ENCODE measurements around the gene FAM13B. TPM values are rescaled to one million over a fixed set of nuclear protein-coding genes. Genes with fewer than 3 reads are reported as not detected.
"Not testable (repeated sequence)": the region's sequence is repeated elsewhere in the genome, so short reads cannot be mapped to it uniquely, and the experiment has no call there.

FAM13B gene
- polyA plus RNA-seq (2013, experiment 1 of 4) = 25.6 TPM
- polyA plus RNA-seq (2013, experiment 2 of 4) = 33.8 TPM
- 24.0 TPM for polyA plus RNA-seq (2013, experiment 3 of 4)
- 24.3 TPM for polyA plus RNA-seq (2013, experiment 4 of 4)

DNA sequence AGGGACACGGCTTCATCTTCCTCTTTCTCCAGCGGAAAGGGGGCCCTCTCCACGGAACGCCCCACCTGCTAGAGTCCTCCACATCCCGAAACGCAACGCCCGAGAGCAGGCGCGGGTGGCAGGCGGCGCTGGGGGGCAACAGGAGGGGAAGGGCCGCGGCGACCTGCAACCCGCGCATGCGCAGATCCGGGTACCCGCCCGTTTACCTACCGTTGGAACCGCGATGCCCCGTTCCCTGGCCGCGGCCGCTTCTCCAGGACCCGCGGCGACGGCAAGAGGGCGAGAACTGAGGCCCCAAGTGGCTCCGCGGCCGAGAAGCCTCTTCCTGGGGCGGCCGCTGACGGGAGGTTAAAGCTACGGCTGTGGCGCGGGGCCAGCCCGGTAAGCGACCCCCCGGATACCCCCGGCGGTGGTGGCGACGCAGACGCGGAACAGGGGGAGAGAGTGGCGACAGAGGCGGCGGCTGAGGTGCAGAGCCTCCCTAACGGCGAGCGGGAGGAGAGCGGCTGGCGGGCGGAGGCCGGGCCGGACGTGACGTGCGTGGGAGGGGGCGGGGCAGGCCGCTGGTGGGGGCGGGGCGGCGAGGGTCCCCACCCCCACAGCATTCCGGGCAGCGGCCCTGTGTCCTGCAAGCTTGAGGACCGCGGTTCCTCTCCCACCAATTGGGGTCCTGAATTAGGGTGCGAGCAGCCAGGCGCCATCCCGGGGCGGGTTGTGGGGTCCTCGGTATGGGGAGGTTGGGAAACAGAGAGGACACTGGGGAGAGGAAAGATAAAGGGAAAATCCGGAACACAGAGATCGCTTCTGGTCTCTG is at the start of gene FAM13B:
TSS of gene FAM13B (minus strand) at position 508 of the 814 bp plus-strand sequence. CDS start 13,968 bp downstream, outside the sequence.
- WGBS, 2 experiments = 0% methylated on average over 81 of the region's 81 CpGs
- Histone ChIP-seq H3K9me3 (ENCODE audit: control insufficient read depth, low read length) (no peaks in the 10 kb centered on the region), H3K27ac (ENCODE audit: insufficient read depth, low read depth, low read length, poor library complexity, severe bottlenecking) (peak within 1 kb of the TSS; percentile 99), H3K4me3 (ENCODE audit: insufficient read depth, low read depth, low read length) (peak within 1 kb of the TSS; percentile 98), H3K4me1 (ENCODE audit: control insufficient read depth, insufficient read depth, low read length) (no peaks in the 10 kb centered on the region), H3K27me3 (ENCODE audit: control insufficient read depth, insufficient read depth, low read length, poor library complexity, severe bottlenecking) (no peaks in the 10 kb centered on the region), H3K36me3 (ENCODE audit: control insufficient read depth, insufficient read depth, low read length) (no peaks in the 10 kb centered on the region)

DNA sequence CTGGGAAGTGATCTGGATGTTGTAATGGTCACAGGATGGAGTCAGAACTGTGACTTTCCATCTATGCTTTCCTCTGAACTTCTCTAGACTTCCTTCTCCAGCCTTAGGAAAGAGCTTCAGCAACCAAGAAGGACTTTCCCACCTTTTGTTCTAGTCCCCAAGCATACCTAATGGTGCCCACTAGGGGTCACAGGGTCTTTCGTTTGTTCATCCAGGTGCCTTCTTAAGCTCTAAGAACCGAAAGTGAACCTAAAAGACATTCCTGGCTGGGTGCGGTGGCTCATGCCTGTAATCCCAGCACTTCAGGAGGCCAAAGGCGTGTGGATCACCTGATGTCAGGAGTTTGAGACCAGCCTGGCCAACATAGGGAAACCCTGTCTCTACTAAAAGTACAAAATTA is 49.2 kb upstream of the FAM13B start:
- H3K27me3 ChIP-seq (ENCODE audit: control insufficient read depth, insufficient read depth, low read length, poor library complexity, severe bottlenecking) = no peaks in the 10 kb centered on the region
- WGBS, 2 experiments = 77 to 81% methylated on average over 4 of the region's 4 CpGs
- peaks cover 18% of the 10 kb centered on the region for H3K4me1 ChIP-seq (ENCODE audit: control insufficient read depth, insufficient read depth, low read length)
- no peaks in the 10 kb centered on the region for H3K9me3 ChIP-seq (ENCODE audit: control insufficient read depth, low read length)
- H3K4me3 ChIP-seq (ENCODE audit: insufficient read depth, low read depth, low read length) = no peak overlapping the region
- H3K36me3 ChIP-seq (ENCODE audit: control insufficient read depth, insufficient read depth, low read length) = no peaks in the 10 kb centered on the region
- no peak overlapping the region for H3K27ac ChIP-seq (ENCODE audit: insufficient read depth, low read depth, low read length, poor library complexity, severe bottlenecking)

DNA sequence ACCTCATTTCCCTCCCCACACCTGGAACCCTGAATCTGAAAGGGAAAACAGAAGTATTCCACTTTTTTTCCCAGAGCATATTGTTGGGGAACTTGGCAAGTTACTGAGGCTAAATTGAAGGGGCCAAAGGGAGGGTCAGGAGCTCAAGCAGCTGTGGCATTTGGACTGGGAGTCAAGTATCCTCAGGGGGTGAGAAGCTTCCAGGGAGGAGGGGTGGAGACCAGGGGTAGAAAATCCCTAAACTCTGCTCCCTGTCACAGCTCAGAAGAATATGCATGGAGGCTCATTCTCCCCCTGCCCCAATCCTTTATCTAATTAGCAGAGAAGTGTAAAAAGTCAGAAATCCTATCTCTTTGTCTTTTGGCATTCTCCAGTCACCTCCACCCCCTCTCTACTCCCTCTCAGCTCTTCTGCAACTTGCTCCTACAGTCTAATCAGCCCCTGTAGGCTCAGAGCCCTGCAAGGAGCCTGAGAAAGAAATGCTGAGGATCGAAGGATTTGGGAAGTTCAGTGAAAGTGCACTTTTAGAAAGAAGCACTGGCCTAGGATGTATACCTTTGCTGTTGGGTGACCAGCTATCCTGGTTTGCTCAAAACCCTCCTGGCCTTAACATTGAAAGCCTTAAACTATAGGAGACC is 45.2 kb upstream of the FAM13B start:
- no peaks in the 10 kb centered on the region for H3K9me3 ChIP-seq (ENCODE audit: control insufficient read depth, low read length)
- no peak overlapping the region for H3K27ac ChIP-seq (ENCODE audit: insufficient read depth, low read depth, low read length, poor library complexity, severe bottlenecking)
- peaks cover 18% of the 10 kb centered on the region for H3K4me1 ChIP-seq (ENCODE audit: control insufficient read depth, insufficient read depth, low read length)
- H3K27me3 ChIP-seq (ENCODE audit: control insufficient read depth, insufficient read depth, low read length, poor library complexity, severe bottlenecking) = no peaks in the 10 kb centered on the region
- 41% methylated on average over 1 of the region's 1 CpG for WGBS, 2 experiments
- no peak overlapping the region for H3K4me3 ChIP-seq (ENCODE audit: insufficient read depth, low read depth, low read length)
- no peaks in the 10 kb centered on the region for H3K36me3 ChIP-seq (ENCODE audit: control insufficient read depth, insufficient read depth, low read length)

DNA sequence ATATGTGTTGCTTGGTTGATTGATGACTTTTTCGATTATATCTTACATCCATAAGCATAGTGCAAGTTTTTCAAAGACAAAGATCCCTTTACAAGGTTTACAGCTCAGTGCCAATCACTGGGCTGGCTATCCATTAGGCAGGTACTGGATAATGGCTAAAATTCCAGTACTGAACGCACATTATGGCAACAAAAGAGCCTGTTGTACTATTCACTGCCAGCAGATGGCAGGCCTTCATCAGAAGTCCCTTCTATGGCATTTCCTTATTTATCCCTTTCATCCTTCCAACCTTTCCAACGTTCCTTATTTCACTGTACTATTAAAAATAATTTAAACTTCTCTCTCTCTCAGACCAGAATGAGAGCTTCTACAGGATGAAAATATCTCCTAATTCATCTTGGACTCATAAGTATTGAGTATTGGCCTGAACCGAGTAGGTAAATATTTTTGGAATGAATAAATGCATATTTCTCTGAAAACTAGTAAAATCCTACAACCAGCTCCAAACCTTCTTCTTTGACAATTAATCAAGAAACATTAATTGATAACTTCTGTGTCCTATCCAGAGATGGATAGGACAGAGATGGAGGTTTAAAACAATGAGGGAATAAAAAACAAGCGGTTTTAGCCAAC is 44.3 kb upstream of the FAM13B start:
- Histone ChIP-seq H3K27ac (ENCODE audit: insufficient read depth, low read depth, low read length, poor library complexity, severe bottlenecking) (no peak overlapping the region), H3K4me1 (ENCODE audit: control insufficient read depth, insufficient read depth, low read length) (peaks cover 18% of the 10 kb centered on the region), H3K9me3 (ENCODE audit: control insufficient read depth, low read length) (no peaks in the 10 kb centered on the region), H3K4me3 (ENCODE audit: insufficient read depth, low read depth, low read length) (no peak overlapping the region), H3K27me3 (ENCODE audit: control insufficient read depth, insufficient read depth, low read length, poor library complexity, severe bottlenecking) (no peaks in the 10 kb centered on the region), H3K36me3 (ENCODE audit: control insufficient read depth, insufficient read depth, low read length) (no peaks in the 10 kb centered on the region)
- 30 to 38% methylated on average over 4 to 5 of the region's 5 CpGs for WGBS, 2 experiments

- H3K9me3 ChIP-seq (ENCODE audit: control insufficient read depth, low read length); H3K27ac ChIP-seq (ENCODE audit: insufficient read depth, low read depth, low read length, poor library complexity, severe bottlenecking); H3K4me1 ChIP-seq (ENCODE audit: control insufficient read depth, insufficient read depth, low read length); H3K4me3 ChIP-seq (ENCODE audit: insufficient read depth, low read depth, low read length); H3K36me3 ChIP-seq (ENCODE audit: control insufficient read depth, insufficient read depth, low read length); H3K27me3 ChIP-seq (ENCODE audit: control insufficient read depth, insufficient read depth, low read length, poor library complexity, severe bottlenecking): not testable (repeated sequence)
- WGBS, 2 experiments = 96% methylated on average over 23 to 31 of the region's 32 CpGs
These were observed 37.1 kb upstream of the FAM13B start for GRCh38 chr5:138070026-138070425.

DNA sequence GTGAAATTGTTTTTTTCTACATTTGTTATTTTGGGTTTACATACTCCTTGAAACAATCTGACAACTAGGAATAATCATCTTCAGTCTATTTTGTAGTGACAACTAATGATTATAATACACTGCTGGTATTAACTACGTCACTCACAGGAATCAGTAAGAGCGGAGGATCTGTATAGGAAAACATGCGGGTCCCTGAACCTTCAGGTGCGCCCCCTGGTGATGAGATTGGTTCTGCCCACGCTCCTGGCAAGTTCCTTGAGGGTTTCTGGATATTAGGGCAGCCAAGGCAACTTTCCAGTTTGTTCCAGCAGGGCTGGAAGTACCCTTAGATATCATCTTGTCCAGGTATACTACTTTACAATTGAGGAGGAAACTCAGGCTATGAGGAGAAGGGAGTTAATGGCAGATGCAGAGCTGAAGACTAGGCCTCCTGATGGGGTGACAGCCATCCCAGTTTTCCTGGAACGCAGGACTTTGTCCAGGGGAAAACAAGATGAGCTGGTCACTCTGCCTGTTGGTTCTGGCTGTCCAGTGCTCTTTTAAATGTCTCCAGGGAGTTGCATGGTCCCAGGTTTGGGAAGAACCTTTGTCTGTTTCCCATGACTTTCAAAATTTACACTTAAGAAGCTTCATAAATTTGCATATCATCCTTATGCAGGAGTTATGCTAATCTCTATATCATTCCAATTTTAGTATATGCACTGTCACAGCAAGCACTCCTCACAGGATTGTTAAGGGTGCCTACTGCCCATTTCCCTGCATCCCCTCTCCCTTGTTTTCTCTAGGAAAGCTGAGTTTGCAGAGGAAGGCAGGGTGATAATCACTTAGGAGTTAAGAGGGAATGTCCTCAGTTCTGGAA is 36.1 kb upstream of the FAM13B start:
- Histone ChIP-seq H3K36me3 (ENCODE audit: control insufficient read depth, insufficient read depth, low read length) (no peaks in the 10 kb centered on the region), H3K4me1 (ENCODE audit: control insufficient read depth, insufficient read depth, low read length) (no peaks in the 10 kb centered on the region), H3K4me3 (ENCODE audit: insufficient read depth, low read depth, low read length) (no peak overlapping the region), H3K27ac (ENCODE audit: insufficient read depth, low read depth, low read length, poor library complexity, severe bottlenecking) (no peak overlapping the region), H3K9me3 (ENCODE audit: control insufficient read depth, low read length) (no peaks in the 10 kb centered on the region), H3K27me3 (ENCODE audit: control insufficient read depth, insufficient read depth, low read length, poor library complexity, severe bottlenecking) (no peaks in the 10 kb centered on the region)
- 53 to 54% methylated on average over 6 of the region's 6 CpGs for WGBS, 2 experiments

DNA sequence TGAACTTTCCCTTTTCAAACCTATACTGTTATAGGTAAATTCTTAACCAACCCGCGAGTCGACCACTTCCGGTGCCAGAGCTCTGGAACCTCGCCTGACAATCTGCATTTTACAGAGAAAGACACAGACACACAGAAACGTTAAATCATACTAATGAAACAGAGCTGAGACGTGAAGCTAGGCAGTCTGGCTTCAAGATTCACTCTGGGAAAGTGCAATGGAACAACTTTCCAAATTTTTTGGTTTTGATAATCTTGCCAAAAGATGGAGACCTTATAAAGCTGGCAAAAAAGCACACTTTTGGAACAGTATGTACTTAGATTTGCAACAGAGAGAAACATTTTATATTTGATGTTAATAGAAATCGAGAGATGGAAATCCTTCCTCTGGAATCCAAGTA is 35.1 kb upstream of the FAM13B start:
- Histone ChIP-seq H3K27ac (ENCODE audit: insufficient read depth, low read depth, low read length, poor library complexity, severe bottlenecking) (no peak overlapping the region), H3K4me3 (ENCODE audit: insufficient read depth, low read depth, low read length) (no peak overlapping the region), H3K4me1 (ENCODE audit: control insufficient read depth, insufficient read depth, low read length) (no peaks in the 10 kb centered on the region), H3K27me3 (ENCODE audit: control insufficient read depth, insufficient read depth, low read length, poor library complexity, severe bottlenecking) (no peaks in the 10 kb centered on the region), H3K36me3 (ENCODE audit: control insufficient read depth, insufficient read depth, low read length) (no peaks in the 10 kb centered on the region), H3K9me3 (ENCODE audit: control insufficient read depth, low read length) (no peaks in the 10 kb centered on the region)
- 92 to 96% methylated on average over 8 of the region's 8 CpGs for WGBS, 2 experiments

- Histone ChIP-seq H3K27me3 (ENCODE audit: control insufficient read depth, insufficient read depth, low read length, poor library complexity, severe bottlenecking) (no peaks in the 10 kb centered on the region), H3K4me3 (ENCODE audit: insufficient read depth, low read depth, low read length) (no peak overlapping the region), H3K36me3 (ENCODE audit: control insufficient read depth, insufficient read depth, low read length) (no peaks in the 10 kb centered on the region), H3K9me3 (ENCODE audit: control insufficient read depth, low read length) (no peaks in the 10 kb centered on the region), H3K27ac (ENCODE audit: insufficient read depth, low read depth, low read length, poor library complexity, severe bottlenecking) (no peak overlapping the region), H3K4me1 (ENCODE audit: control insufficient read depth, insufficient read depth, low read length) (no peaks in the 10 kb centered on the region)
- 79 to 88% methylated on average over 5 of the region's 5 CpGs for WGBS, 2 experiments
These were observed 32.2 kb upstream of the FAM13B start for GRCh38 chr5:138065102-138065501.

DNA sequence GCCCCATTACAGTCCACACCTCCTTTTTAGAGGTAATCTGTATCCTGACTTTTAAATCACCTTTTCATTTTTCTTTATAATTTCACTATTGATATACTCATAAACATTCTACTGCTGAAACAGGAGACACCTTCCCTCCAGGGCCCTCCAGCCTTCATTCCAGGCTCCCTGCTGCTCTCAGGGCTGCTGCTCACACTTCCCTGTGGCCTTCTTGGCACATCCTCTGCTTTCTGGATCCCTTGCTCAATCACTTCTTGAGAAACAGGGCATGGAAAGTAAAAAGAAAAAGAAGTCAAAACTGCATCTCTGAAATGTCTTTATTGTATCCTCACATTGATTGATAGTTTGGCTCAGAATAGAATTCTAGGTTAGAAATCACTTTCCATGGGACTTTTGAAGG is 31.6 kb upstream of the FAM13B start:
- no peaks in the 10 kb centered on the region for H3K27me3 ChIP-seq (ENCODE audit: control insufficient read depth, insufficient read depth, low read length, poor library complexity, severe bottlenecking)

More for the DNA sequence above, 31.6 kb upstream of the FAM13B start:
- no peaks in the 10 kb centered on the region for H3K36me3 ChIP-seq (ENCODE audit: control insufficient read depth, insufficient read depth, low read length)
- H3K4me1 ChIP-seq (ENCODE audit: control insufficient read depth, insufficient read depth, low read length) = no peaks in the 10 kb centered on the region
- H3K9me3 ChIP-seq (ENCODE audit: control insufficient read depth, low read length) = no peaks in the 10 kb centered on the region
- no peak overlapping the region for H3K27ac ChIP-seq (ENCODE audit: insufficient read depth, low read depth, low read length, poor library complexity, severe bottlenecking)
- no peak overlapping the region for H3K4me3 ChIP-seq (ENCODE audit: insufficient read depth, low read depth, low read length)

All from ectodermal cell (in vitro differentiated cells).